ENCODE measurements around the gene SLC7A11. TPM values are rescaled to one million over a fixed set of nuclear protein-coding genes. Genes with fewer than 3 reads are reported as not detected.

The SLC7A11 gene
- polyA plus RNA-seq, 3 donors = 0.02 to 0.07 TPM; not detected in 1

- intact Hi-C loops (cut with micrococcal nuclease) = no loop called here
- H3K27ac ChIP-seq (ENCODE audit: low read depth in 1 of 2, low read length in 2 of 2) = no peak overlapping the region
- no peaks in the 10 kb centered on the region for H3K36me3 ChIP-seq (replicated peaks in 1 of 2; ENCODE audit: control insufficient read depth in 1 of 2, insufficient read depth in 2 of 2, low read length in 2 of 2)
- TF ChIP-seq, protein P1, sequence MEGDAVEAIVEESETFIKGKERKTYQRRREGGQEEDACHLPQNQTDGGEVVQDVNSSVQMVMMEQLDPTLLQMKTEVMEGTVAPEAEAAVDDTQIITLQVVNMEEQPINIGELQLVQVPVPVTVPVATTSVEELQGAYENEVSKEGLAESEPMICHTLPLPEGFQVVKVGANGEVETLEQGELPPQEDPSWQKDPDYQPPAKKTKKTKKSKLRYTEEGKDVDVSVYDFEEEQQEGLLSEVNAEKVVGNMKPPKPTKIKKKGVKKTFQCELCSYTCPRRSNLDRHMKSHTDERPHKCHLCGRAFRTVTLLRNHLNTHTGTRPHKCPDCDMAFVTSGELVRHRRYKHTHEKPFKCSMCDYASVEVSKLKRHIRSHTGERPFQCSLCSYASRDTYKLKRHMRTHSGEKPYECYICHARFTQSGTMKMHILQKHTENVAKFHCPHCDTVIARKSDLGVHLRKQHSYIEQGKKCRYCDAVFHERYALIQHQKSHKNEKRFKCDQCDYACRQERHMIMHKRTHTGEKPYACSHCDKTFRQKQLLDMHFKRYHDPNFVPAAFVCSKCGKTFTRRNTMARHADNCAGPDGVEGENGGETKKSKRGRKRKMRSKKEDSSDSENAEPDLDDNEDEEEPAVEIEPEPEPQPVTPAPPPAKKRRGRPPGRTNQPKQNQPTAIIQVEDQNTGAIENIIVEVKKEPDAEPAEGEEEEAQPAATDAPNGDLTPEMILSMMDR (IDR thresholded peaks at IDR 0.05) = no peak
- no CpG with 5 or more reads among the region's 1 CpG for WGBS (ENCODE audit: insufficient coverage)
- H3K9ac ChIP-seq (ENCODE audit: insufficient read depth, low read length, poor library complexity, severe bottlenecking) = no peak overlapping the region
- DNase-seq = no peak
- H3K4me1 Mint-ChIP-seq = peaks cover 12% of the 10 kb centered on the region
- H3K4me1 ChIP-seq (ENCODE audit: control insufficient read depth in 1 of 2, insufficient read depth in 2 of 2, low read length in 2 of 2) = peaks cover 7 to 9% of the 10 kb centered on the region in 2 donors
- no peak overlapping the region for H3K4me2 ChIP-seq (replicated peaks; ENCODE audit: extremely low read depth, low read length, poor library complexity, severe bottlenecking)
- peaks cover 0 to 5% (median 0%) of the 10 kb centered on the region in 7 donors for H3K9me3 Mint-ChIP-seq
- H3K27me3 Mint-ChIP-seq (ENCODE audit: low read depth in 3 of 3) = peaks cover 0 to 1% (median 0%) of the 10 kb centered on the region in 3 donors
- H3K36me3 Mint-ChIP-seq = no peaks in the 10 kb centered on the region
- H3K79me2 ChIP-seq (ENCODE audit: insufficient read depth, low read length) = no peaks in the 10 kb centered on the region
- no peaks in the 10 kb centered on the region for H3K9me3 ChIP-seq (replicated peaks in 1 of 2; ENCODE audit: control insufficient read depth in 1 of 2, insufficient read depth in 1 of 2, low read length in 2 of 2)
- no peak overlapping the region for H2AFZ ChIP-seq (ENCODE audit: insufficient read depth, low read depth, low read length, poor library complexity, severe bottlenecking)
- H3K4me3 Mint-ChIP-seq = no peak overlapping the region
- H3K4me3 ChIP-seq (replicated peaks in 1 of 3; ENCODE audit: low read depth in 2 of 3, low read length in 3 of 3) = no peak overlapping the region
- no peaks in the 10 kb centered on the region for H3K27me3 ChIP-seq (ENCODE audit: control insufficient read depth in 2 of 2, insufficient read depth in 2 of 2, low read length in 2 of 2)
- H4K20me1 ChIP-seq (ENCODE audit: insufficient read depth, low read length) = no peaks in the 10 kb centered on the region
- H3K27ac Mint-ChIP-seq = no peak overlapping the region
These were observed 7.9 kb downstream of the SLC7A11 start for GRCh38 chr4:138234248-138234647.

DNA sequence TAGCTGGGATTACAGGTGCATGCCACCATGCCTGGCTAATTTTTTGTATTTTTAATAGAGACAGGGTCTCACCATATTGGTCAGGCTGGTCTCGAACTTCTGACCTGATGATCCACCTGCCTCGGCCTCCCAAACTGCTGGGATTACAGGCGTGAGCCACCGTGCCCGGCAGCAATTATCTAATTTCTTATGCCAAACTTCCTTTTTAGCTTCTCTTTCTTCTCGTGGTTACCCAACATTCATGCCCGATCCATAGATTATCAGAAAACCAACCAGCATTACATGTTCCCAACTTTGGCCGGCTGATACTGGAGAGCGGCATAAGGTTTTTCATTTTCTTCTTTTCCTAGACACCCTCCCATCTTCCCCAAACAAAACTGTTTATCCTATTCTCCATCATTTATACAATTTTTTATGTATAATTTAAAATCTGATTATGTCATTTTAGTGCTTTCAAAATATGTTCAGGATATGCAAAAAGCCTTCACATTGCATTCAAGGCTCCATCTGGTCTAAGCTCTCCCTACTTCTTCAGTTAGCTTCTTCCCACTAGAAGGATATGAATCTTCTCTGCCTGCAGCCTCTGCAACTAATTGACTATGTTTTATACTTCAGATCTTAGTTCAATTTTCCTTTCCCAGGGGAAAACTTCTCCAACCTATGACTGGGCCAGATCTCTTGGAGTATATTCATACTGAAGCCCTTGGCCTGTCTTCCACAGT, 8.7 kb downstream of the SLC7A11 start:
- H3K4me3 ChIP-seq (replicated peaks in 1 of 3; ENCODE audit: low read depth in 2 of 3, low read length in 3 of 3) = no peak overlapping the region
- intact Hi-C loops (cut with micrococcal nuclease) = no loop called here
- no peak for DNase-seq

More for the DNA sequence above, 8.7 kb downstream of the SLC7A11 start:
- H3K4me3 Mint-ChIP-seq = no peak overlapping the region
- Histone ChIP-seq H3K27me3 (ENCODE audit: control insufficient read depth in 2 of 2, insufficient read depth in 2 of 2, low read length in 2 of 2) (no peaks in the 10 kb centered on the region), H4K20me1 (ENCODE audit: insufficient read depth, low read length) (no peaks in the 10 kb centered on the region), H3K9me3 (replicated peaks in 1 of 2; ENCODE audit: control insufficient read depth in 1 of 2, insufficient read depth in 1 of 2, low read length in 2 of 2) (no peaks in the 10 kb centered on the region), H3K79me2 (ENCODE audit: insufficient read depth, low read length) (no peaks in the 10 kb centered on the region), H2AFZ (ENCODE audit: insufficient read depth, low read depth, low read length, poor library complexity, severe bottlenecking) (no peak overlapping the region), H3K36me3 (replicated peaks in 1 of 2; ENCODE audit: control insufficient read depth in 1 of 2, insufficient read depth in 2 of 2, low read length in 2 of 2) (no peaks in the 10 kb centered on the region), H3K4me1 (ENCODE audit: control insufficient read depth in 1 of 2, insufficient read depth in 2 of 2, low read length in 2 of 2) (peaks cover 7 to 9% of the 10 kb centered on the region in 2 donors), H3K27ac (ENCODE audit: low read depth in 1 of 2, low read length in 2 of 2) (no peak overlapping the region), H3K4me2 (replicated peaks; ENCODE audit: extremely low read depth, low read length, poor library complexity, severe bottlenecking) (no peak overlapping the region), H3K9ac (ENCODE audit: insufficient read depth, low read length, poor library complexity, severe bottlenecking) (no peak overlapping the region)
- peaks cover 0 to 5% (median 0%) of the 10 kb centered on the region in 7 donors for H3K9me3 Mint-ChIP-seq
- no peaks in the 10 kb centered on the region for H3K36me3 Mint-ChIP-seq
- whole genome bisulfite sequencing (ENCODE audit: insufficient coverage) = 89% methylated on average over 8 of the region's 9 CpGs
- H3K4me1 Mint-ChIP-seq = peaks cover 12% of the 10 kb centered on the region
- TF ChIP-seq, protein P1 (IDR thresholded peaks at IDR 0.05) = no peak
- peaks cover 0 to 1% (median 0%) of the 10 kb centered on the region in 3 donors for H3K27me3 Mint-ChIP-seq (ENCODE audit: low read depth in 3 of 3)
- no peak overlapping the region for H3K27ac Mint-ChIP-seq

Measured in CD14-positive monocyte (primary cell).